ENCODE results near the gene FGD2. TPM values are rescaled to one million over a fixed set of nuclear protein-coding genes. Genes with fewer than 3 reads are reported as not detected.
"Not testable (repeated sequence)": the region's sequence is repeated elsewhere in the genome, so short reads cannot be mapped to it uniquely, and the experiment has no call there.

The FGD2 gene
- total and polyA plus RNA-seq, 2 of the 8 experiments (the other 6 are each of a cell fraction or from before 2014, with no cell fraction given): 0.12 to 0.32 TPM

- H3K79me1 ChIP-seq (ENCODE audit: low read depth, low read length); H3K9me3 ChIP-seq (ENCODE audit: insufficient read depth in 2 of 2, low read depth in 1 of 2, low read length in 1 of 2); H3K23me2 ChIP-seq (ENCODE audit: low read depth, low read length); H3K14ac ChIP-seq (ENCODE audit: insufficient read length); H2AK5ac ChIP-seq (ENCODE audit: low read depth, low read length); H3K27me3 ChIP-seq (replicated peaks in 1 of 4; ENCODE audit: control insufficient read depth in 3 of 4, extremely low read depth in 1 of 4, insufficient read depth in 3 of 4, low read length in 3 of 4); H3K27ac ChIP-seq (ENCODE audit: low read depth, low read length); H3K36me3 ChIP-seq (ENCODE audit: control insufficient read depth in 2 of 4, insufficient read depth in 4 of 4, low read length in 3 of 4); H3K9ac ChIP-seq (replicated peaks in 1 of 4; ENCODE audit: extremely low read depth in 1 of 4, low read depth in 3 of 4, low read length in 3 of 4); H4K20me1 ChIP-seq (replicated peaks in 1 of 2; ENCODE audit: control insufficient read depth in 1 of 2, insufficient read depth in 2 of 2, low read length in 2 of 2); H3K4me3 ChIP-seq (ENCODE audit: extremely low read depth in 1 of 4, insufficient read depth in 2 of 4, low read depth in 3 of 4, low read length in 4 of 4); H3K79me2 ChIP-seq (ENCODE audit: control insufficient read depth in 1 of 2, insufficient read depth in 2 of 2, low read length in 2 of 2); H3K4me1 ChIP-seq (replicated peaks in 1 of 4; ENCODE audit: control insufficient read depth in 3 of 4, insufficient read depth in 4 of 4, low read length in 3 of 4); H2BK12ac ChIP-seq (ENCODE audit: low read depth, low read length); H3K4ac ChIP-seq (replicated peaks; ENCODE audit: insufficient read length, low read depth, low read length); H2BK5ac ChIP-seq (ENCODE audit: low read depth, low read length); H4K8ac ChIP-seq (ENCODE audit: extremely low read depth, insufficient read depth, low read length); H3K56ac ChIP-seq (replicated peaks; ENCODE audit: insufficient read length, low read depth, low read length); FAIRE-seq; H2BK15ac ChIP-seq (ENCODE audit: low read length); H3K4me2 ChIP-seq (ENCODE audit: insufficient read depth in 1 of 2, low read depth in 2 of 2, low read length in 2 of 2); DNase-seq (ENCODE audit: low read depth in 1 of 2, low spot score in 2 of 2); H2BK120ac ChIP-seq (replicated peaks; ENCODE audit: low read depth, low read length); H2BK20ac ChIP-seq (ENCODE audit: low read length); H4K5ac ChIP-seq (ENCODE audit: insufficient read length, low read depth, low read length); H2AFZ ChIP-seq (ENCODE audit: low read length); H4K91ac ChIP-seq (replicated peaks; ENCODE audit: insufficient read length, low read length); H3K18ac ChIP-seq (ENCODE audit: extremely low read depth, low read length); H3K23ac ChIP-seq (ENCODE audit: insufficient read length): not testable (repeated sequence)
- ChIA-PET CTCF (ENCODE audit: partially characterized antibody) (interaction anchor here (1.3 to 29.2 kb wide), 2 partner anchors 16 to 166 kb away, joined by 5 to 635 read pairs; no protein-coding TSS in a partner anchor), POLR2A (ENCODE audit: partially characterized antibody) (interaction anchor here (1.7 kb wide), 2 partner anchors 94 to 129 kb away, joined by 3 to 5 read pairs; no protein-coding TSS in a partner anchor)
- no CpG with 5 or more reads among the region's 3 CpGs for WGBS, 2 experiments (ENCODE audit: extremely low coverage in 1 of 2, insufficient coverage in 1 of 2, insufficient read length in 1 of 2, insufficient replicate concordance in 2 of 2, low coverage in 1 of 2, low lambda C conversion rate in 2 of 2, missing lambda C conversion rate in 1 of 2)
Observed at GRCh38 chr6:37043091-37043490, 37.6 kb downstream of the FGD2 start.

Data from H1 (cell line).